Effector memory CD8-positive, alpha-beta T cell (primary cell): ENCODE measurements around the gene GNG4.

Experiments
- ATAC-seq: fragments of 150-1000 bp; cut with Tn5 transposase; replicated peaks from 2 replicates; pipeline ENCODE4 v1.10.0; 2021; ENCODE audit warnings: mild to moderate bottlenecking, moderate library complexity
- DNase-seq, 3 experiments: peaks; one replicate each; pipeline ENCODE4 v3.0.0; 2021
- H3K27ac Mint-ChIP-seq, 2 donors: one replicate each; pipeline ENCODE4 v1.8.0; 2022; ENCODE audit warnings: mild to moderate bottlenecking in 2 of 2, mixed read lengths in 2 of 2, moderate library complexity in 2 of 2
- H3K27me3 Mint-ChIP-seq, 2 donors: one replicate each; pipeline ENCODE4 v1.8.0; 2022; ENCODE audit warnings: mixed read lengths in 2 of 2
- H3K36me3 Mint-ChIP-seq: one replicate; pipeline ENCODE4 v1.8.0; 2022; ENCODE audit warnings: mild to moderate bottlenecking, moderate library complexity, mixed read lengths; ENCODE audit not compliant: insufficient read depth
- H3K4me1 Mint-ChIP-seq, 2 donors: one replicate each; pipeline ENCODE4 v1.8.0; 2022; ENCODE audit warnings: low read depth in 2 of 2, mixed read lengths in 2 of 2
- H3K4me3 Mint-ChIP-seq, 2 donors: one replicate each; pipeline ENCODE4 v1.8.0; 2022; ENCODE audit warnings: mild to moderate bottlenecking in 2 of 2, mixed read lengths in 2 of 2, moderate library complexity in 2 of 2
- H3K9me3 Mint-ChIP-seq, 2 donors: one replicate each; pipeline ENCODE4 v1.8.0; 2022; ENCODE audit warnings: mixed read lengths in 2 of 2

Gene GNG4

DNA sequence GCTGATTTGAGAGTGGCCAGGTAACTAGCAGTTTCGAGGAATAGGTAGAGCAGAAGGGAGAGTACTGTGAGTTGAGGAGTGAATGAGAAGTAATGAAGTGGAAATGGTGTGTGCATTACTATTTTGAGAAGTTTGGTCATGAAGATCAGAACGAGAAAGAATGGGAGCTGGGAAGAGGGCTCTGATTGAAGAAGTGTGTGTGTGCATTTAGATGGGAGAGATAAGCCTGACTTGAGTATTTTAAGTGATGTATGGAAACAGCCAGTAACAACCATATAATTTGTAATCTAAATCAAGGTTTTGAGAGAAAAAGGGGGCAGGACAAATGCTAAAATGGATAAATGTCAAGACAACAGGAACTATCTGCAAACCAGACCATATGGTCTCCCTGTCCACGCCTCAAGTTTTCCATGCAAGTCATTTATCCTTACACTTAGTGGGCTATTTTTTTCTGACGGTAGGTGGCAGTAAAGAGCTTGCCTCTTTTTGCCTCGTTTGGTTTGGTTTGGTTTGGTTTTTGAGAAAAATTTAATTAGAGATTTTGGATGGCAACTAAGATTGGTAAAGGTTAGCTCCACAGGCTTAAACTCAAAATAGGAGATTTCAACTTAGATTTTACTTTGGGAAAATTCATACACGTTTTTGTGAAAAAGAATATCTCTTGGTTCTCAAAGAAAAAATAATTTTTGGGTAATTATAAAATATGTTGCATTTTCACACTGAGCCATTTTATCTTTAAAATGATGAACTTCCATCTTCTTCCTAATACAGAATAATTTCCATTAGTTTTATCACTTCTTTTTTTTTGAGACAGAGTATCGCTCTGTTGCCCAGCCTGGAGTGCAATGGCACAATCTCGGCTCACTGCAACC lies 135.9 kb downstream of the GNG4 start:
- Mint-ChIP-seq H3K4me1 (peaks cover 0 to 4% of the 10 kb centered on the region in 2 donors), H3K27ac (no peak overlapping the region), H3K27me3 (peaks cover 5 to 27% of the 10 kb centered on the region in 2 donors), H3K9me3 (no peaks in the 10 kb centered on the region), H3K4me3 (no peak overlapping the region), H3K36me3 (no peaks in the 10 kb centered on the region)
- ATAC-seq, result peak; percentile 56
- DNase-seq, result peak; percentile 53 to 64 (median 59)

DNA sequence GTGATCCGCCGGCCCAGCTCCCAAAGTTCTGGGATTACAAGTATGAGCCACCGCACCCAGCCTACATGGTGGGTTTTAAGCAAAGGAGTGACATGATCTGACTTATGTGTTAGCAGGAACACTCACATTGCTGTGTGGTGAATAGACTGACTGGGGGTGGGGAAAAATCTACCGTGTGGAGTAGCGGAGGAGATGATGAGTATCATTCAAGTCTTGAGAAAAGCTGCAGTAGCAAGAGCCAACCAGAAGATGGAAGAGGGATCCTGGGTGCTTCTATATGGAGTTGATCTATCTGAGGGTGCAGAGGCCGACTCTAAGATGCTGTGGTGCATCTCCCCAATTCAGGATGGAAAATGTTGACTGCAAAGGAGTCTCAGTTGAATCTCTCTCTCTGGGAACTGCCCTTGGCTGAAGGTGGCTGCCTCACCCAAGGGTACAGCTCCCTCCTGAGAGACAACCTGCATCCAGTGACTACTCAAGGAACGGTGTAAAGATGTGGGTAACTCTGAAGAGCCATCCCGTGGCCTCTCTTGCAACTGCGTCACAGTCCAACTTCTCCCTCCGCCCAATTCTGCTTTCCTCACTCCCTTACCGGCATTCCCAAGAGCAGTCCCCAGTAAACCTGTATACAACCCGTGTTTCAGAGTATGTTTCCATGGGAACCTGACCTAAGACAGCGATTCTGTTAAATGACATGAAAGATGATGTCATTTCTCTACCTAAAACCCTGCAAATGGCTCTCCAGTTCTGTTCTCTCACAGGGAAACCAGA lies 137.9 kb downstream of the GNG4 start:
- Mint-ChIP-seq H3K27me3 (peaks cover 5 to 27% of the 10 kb centered on the region in 2 donors), H3K4me3 (no peak overlapping the region), H3K27ac (no peak overlapping the region), H3K4me1 (peaks cover 0 to 4% of the 10 kb centered on the region in 2 donors), H3K36me3 (no peaks in the 10 kb centered on the region), H3K9me3 (no peaks in the 10 kb centered on the region)
- no peak for ATAC-seq
- DNase-seq, result no peak

DNA sequence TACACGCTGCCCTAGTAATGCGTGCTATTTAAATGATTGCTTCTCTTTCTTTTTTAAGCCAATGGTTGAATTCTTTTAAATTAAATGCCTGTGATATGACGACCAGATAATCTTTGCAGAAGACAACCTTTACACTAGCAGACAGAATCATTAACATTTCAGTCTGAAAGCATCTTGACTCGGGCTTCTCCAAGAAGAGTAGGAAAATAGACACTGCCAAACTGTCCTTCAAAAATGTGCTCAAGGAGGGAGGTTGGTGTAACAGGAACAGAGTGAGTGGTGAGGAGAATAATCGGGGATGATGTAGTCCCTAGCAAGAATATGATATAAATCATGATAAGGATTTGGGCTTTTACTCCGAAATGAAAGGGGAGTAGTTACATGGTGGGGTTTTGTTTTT lies 138.8 kb downstream of the GNG4 start:
- Mint-ChIP-seq H3K4me3 (no peak overlapping the region), H3K9me3 (no peaks in the 10 kb centered on the region), H3K27ac (no peak overlapping the region), H3K27me3 (peaks cover 5 to 27% of the 10 kb centered on the region in 2 donors), H3K4me1 (peaks cover 0 to 4% of the 10 kb centered on the region in 2 donors), H3K36me3 (no peaks in the 10 kb centered on the region)
- DNase-seq (no peak), ATAC-seq (no peak)

DNA sequence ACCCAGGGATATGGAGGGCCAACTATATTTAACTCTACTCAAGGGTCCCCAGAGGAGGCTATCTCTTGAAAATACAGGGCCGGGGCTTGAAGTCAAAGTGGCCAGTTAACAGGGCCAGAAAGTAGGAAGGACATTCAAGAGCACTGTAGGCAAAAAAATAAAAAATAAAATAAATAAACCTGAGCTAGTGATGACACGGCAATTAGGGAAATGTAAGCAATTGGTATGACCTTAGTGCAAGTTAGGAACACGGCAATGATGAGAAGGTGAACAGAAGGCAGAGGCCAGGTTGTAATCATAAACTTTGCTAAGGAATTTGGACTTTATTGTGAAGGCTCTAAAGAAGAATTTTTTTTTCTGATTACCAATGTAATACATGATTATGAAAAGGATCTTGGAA lies 142.0 kb downstream of the GNG4 start:
- DNase-seq (no peak), ATAC-seq (no peak)
- Mint-ChIP-seq H3K4me3 (no peak overlapping the region), H3K27ac (no peak overlapping the region), H3K36me3 (peaks cover 20% of the 10 kb centered on the region), H3K4me1 (peaks cover 11 to 17% of the 10 kb centered on the region in 2 donors), H3K9me3 (no peaks in the 10 kb centered on the region), H3K27me3 (peaks cover 5 to 23% of the 10 kb centered on the region in 2 donors)

DNA sequence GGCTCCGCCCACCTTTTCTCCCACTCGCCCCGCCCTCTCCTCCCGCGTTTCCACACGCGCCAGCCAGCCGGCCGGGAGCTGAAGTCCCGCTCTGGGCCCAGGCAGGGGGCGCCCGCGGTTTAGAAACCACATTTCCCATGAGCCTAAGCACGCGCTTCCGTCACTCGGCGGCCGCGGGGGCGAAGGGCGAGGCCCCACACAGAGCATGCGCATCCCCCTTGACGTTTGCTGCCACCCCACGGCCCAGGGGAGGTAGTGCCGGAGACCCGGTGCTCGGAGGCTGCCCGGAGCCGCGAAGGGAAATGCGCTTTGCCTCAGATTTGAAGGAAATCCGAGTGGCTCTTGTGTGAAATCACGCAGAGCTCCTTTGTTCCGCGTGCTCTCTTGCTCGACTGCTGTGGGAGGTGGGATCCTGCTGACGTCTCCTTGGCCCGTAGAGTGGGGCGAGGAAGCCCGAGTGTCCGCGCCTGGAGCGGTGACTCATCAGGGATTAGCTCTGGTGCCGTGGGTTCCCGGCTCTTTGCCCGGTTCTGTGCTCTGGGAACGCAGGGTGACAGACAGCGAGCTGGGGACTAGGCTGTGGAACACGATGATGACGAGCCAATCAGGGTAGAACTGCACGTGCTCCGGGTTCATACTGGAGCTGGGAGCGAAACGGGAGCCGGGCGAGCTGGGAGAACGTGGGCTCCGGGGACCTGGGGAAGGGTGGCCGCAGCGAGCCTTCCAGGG lies 144.9 kb downstream of the GNG4 start:
- Mint-ChIP-seq H3K27me3 (no peaks in the 10 kb centered on the region), H3K4me3 (peak overlapping the region; percentile 91 to 99), H3K36me3 (peaks cover 20% of the 10 kb centered on the region), H3K9me3 (no peaks in the 10 kb centered on the region), H3K27ac (peak overlapping the region; percentile 98 to 99), H3K4me1 (peaks cover 15 to 26% of the 10 kb centered on the region in 2 donors)
- DNase-seq (peak; percentile 97 to 98 (median 98)), ATAC-seq (peak; percentile 80)

DNA sequence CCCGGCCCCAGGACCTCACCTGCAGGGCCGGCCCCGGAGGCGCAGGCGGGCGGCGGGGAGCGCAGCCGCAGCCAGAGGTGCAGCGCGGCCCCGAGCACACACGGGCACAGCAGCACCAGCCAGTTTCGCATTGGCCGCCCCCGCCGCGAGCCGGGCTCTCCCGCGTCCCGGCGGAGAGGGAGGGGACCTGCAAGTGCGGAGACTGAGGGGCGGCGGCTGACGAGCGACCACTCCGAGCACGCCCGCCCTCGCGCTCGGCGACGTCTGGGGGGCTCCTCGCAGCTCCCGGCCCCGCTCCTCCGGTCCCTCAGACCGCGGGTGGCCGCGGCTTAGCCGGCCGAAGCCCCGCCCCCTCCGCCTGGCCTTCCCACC lies 145.5 kb downstream of the GNG4 start, which contains the start of gene B3GALNT2:
Gene B3GALNT2, minus strand, starts transcription at position 331 of the 372 bp plus-strand sequence. Its CDS starts 200 bp downstream, at position 131.
- Mint-ChIP-seq H3K27ac (peak within 1 kb of the TSS; percentile 98 to 99), H3K36me3 (peaks cover 20% of the 10 kb centered on the region), H3K27me3 (no peaks in the 10 kb centered on the region), H3K4me1 (peaks cover 15 to 31% of the 10 kb centered on the region in 2 donors), H3K4me3 (peak within 1 kb of the TSS; percentile 91 to 99), H3K9me3 (no peaks in the 10 kb centered on the region)
- DNase-seq (no peak), ATAC-seq (peak; percentile 63)

DNA sequence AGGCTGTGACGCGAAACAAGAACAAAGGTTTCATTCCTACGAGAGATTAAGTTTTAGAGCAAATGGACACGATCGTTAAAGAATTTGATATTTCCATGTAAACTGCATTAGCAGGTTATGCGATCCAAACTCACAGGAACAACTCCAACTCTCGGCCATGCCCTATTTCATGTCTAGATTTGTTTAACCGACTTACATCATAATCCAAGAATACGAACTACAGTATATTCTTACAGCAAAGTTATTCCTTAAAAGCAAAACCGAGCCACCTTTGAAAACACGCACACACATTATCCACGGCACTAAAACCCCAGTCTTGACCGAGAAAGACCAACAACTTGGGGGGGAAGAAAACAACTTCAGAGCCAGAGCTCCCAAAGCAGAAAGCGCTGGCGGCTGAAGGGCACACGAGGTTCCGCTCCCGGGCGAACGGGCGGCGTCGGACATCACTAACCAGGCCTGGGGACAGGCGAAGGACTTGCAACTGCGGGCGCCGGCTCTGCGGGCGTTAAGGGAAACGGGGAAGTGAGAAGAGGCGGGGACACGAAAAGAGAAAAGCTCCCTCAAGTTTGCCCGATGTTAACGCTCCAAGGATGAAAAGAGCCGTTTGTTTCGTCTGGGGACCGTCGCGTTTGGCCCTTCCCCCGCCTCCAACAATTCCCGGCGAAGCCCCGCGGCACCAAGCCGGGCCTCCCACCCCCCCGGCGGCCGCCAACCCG lies 146.0 kb downstream of the GNG4 start:
- no peaks in the 10 kb centered on the region for H3K27me3 Mint-ChIP-seq
- ATAC-seq (no peak), DNase-seq (peak in 2 of 3 experiments; percentile 7 to 10)
- H3K9me3 Mint-ChIP-seq, result no peaks in the 10 kb centered on the region
- peaks cover 20% of the 10 kb centered on the region for H3K36me3 Mint-ChIP-seq
- H3K27ac Mint-ChIP-seq, result peak overlapping the region; percentile 90 to 97
- peak overlapping the region; percentile 91 to 99 for H3K4me3 Mint-ChIP-seq
- H3K4me1 Mint-ChIP-seq, result peaks cover 15 to 31% of the 10 kb centered on the region in 2 donors

DNA sequence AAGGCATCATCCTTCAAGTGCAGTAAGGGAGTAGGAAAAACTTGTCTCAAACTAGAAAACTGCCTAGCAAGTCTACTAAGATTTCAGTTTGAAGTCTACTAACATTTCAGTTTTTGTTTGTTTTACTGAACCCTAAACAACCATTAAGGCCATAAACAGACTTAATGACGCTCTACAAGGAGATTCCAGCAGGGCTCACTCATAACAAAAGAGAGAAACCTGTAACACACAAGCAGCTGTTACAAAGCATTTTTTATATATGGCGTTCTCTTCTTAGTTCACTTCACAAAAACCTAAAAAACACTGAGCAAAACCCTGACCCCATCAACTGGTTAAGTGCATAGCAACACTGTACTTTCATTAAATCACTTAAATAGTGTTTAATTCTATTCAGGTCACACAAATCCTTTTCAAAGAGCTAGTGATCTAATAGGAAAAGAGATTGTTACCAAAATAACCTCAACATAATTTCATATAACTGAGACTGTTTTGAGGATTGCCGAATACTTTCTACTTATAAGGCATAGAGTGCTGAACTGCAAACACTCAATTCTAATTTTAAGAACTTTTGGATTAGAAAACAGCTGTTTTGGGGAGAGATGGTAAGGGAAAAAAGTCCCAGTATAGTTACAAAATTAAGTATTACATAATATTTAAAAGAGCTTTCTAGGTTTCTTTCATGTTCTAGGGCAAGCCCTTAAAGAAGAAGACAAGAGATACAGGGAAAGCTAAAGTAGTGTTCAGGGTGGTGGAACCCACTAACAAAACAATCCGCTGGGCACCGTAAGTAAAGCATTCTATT lies 146.8 kb downstream of the GNG4 start:
- Mint-ChIP-seq H3K27ac (peak overlapping the region; percentile 90 to 97), H3K9me3 (no peaks in the 10 kb centered on the region), H3K27me3 (no peaks in the 10 kb centered on the region), H3K36me3 (peaks cover 20% of the 10 kb centered on the region), H3K4me3 (peak overlapping the region; percentile 91 to 99), H3K4me1 (peaks cover 15 to 31% of the 10 kb centered on the region in 2 donors)
- DNase-seq (no peak), ATAC-seq (no peak)

DNA sequence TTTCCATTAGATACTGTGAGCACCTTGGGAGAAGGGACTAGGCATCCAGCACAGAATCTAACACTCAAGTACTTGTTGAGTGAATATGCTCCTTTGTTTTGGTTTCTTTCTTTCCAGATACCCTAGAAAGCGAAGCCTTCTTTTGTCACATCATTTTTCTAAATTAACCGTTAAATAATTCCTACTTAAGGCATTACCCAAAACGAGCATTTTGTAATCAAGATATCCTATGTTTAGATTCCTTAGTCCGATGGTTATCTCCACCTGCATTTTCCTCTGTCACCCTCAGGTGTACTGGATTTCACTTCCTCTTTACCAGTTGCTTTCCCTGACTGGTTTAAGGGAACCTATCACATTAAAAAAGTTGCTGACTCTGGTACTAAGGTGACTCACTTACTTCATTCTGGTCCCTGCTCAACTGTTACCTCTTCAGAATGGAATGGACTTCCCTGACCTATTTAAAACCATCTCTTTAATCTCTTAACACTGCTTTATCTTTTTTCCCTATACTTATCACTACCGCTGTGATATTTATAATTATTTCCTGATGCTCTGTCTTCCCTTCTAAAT lies 148.5 kb downstream of the GNG4 start:
- H3K4me1 Mint-ChIP-seq, result peaks cover 15 to 31% of the 10 kb centered on the region in 2 donors
- ATAC-seq, result no peak
- H3K9me3 Mint-ChIP-seq, result no peaks in the 10 kb centered on the region
- no peak overlapping the region for H3K4me3 Mint-ChIP-seq
- H3K27me3 Mint-ChIP-seq, result no peaks in the 10 kb centered on the region
- H3K27ac Mint-ChIP-seq, result no peak overlapping the region
- peaks cover 20% of the 10 kb centered on the region for H3K36me3 Mint-ChIP-seq
- DNase-seq, result no peak
